H1 (cell line): ENCODE measurements around the gene IFNA16. TPM values are rescaled to one million over a fixed set of nuclear protein-coding genes. Genes with fewer than 3 reads are reported as not detected.

ENCODE experiments used
- CTCF ChIA-PET: fragments of 300-600 bp; sonication (Branson Sonifier 250); formaldehyde crosslinking; loops from one replicate; lab custom pipeline; 2021; ENCODE audit not compliant: partially characterized antibody; lab: Charles Lee
- POLR2A ChIA-PET: fragments of 300-600 bp; sonication (Branson Sonifier 250); formaldehyde crosslinking; loops from one replicate; lab custom pipeline; 2021; ENCODE audit warnings: inconsistent platforms; ENCODE audit not compliant: partially characterized antibody; lab: Charles Lee
- DNase-seq, 2 experiments: peaks; one replicate each; pipeline versions ENCODE4 v3.0.0 to v3.0.0-alpha.2; 2010 to 2022; ENCODE audit warnings: low spot score in 2 of 2, low read depth in 1 of 2, mixed read lengths in 1 of 2
- FAIRE-seq: peaks from 2 replicates; lab custom pipeline; 2011; peaks lifted over from hg19 to GRCh38; lab: Jason Lieb, UNC
- H2AFZ ChIP-seq: 2 replicates; pipeline ENCODE4 v1.8.1; 2012; ENCODE audit warnings: low read length, inconsistent platforms
- H2AK5ac ChIP-seq: 2 replicates; pipeline ENCODE4 v1.6.1; 2013; ENCODE audit warnings: low read depth, low read length
- H2BK120ac ChIP-seq: replicated peaks from 2 replicates; pipeline ENCODE3; 2013; ENCODE audit warnings: low read depth, low read length, inconsistent platforms
- H2BK12ac ChIP-seq: 2 replicates; pipeline ENCODE4 v1.6.1; 2013; ENCODE audit warnings: low read depth, low read length
- H2BK15ac ChIP-seq: 2 replicates; pipeline ENCODE4 v1.6.1; 2013; ENCODE audit warnings: low read length
- H2BK20ac ChIP-seq: 2 replicates; pipeline ENCODE4 v1.6.1; 2013; ENCODE audit warnings: low read length
- H2BK5ac ChIP-seq: 2 replicates; pipeline ENCODE4 v1.6.1; 2013; ENCODE audit warnings: low read depth, low read length
- H3K14ac ChIP-seq: 2 replicates; pipeline ENCODE4 v1.6.1; 2013; ENCODE audit warnings: inconsistent platforms; ENCODE audit not compliant: insufficient read length
- H3K18ac ChIP-seq: 2 replicates; pipeline ENCODE4 v1.6.1; 2013; ENCODE audit warnings: low read length; ENCODE audit errors: extremely low read depth
- H3K23ac ChIP-seq: 2 replicates; pipeline ENCODE4 v1.6.1; 2013; ENCODE audit warnings: inconsistent platforms; ENCODE audit not compliant: insufficient read length
- H3K23me2 ChIP-seq: 2 replicates; pipeline ENCODE4 v1.6.1; 2013; ENCODE audit warnings: low read depth, low read length
- H3K27ac ChIP-seq: 2 replicates; pipeline ENCODE4 v1.6.1; 2011; ENCODE audit warnings: low read depth, low read length, inconsistent platforms
- H3K27me3 ChIP-seq, 4 experiments: replicated peaks in 1 of 4; 1 replicate in 1 of 4; 2 replicates in 3 of 4; pipeline versions ENCODE4 v1.6.1 to v1.8.1; 2011 to 2013; ENCODE audit warnings: low read length in 3 of 4, mild to moderate bottlenecking in 3 of 4, inconsistent platforms in 2 of 4, mixed read lengths in 2 of 4, moderate library complexity in 1 of 4; ENCODE audit not compliant: control insufficient read depth in 3 of 4, insufficient read depth in 3 of 4; ENCODE audit errors: extremely low read depth in 1 of 4
- H3K36me3 ChIP-seq, 4 experiments: 2 replicates each; pipeline versions ENCODE4 v1.6.1 to v1.8.1; 2011 to 2013; ENCODE audit warnings: mild to moderate bottlenecking in 4 of 4, low read length in 3 of 4, moderate library complexity in 2 of 4, control low read depth in 1 of 4, inconsistent platforms in 1 of 4; ENCODE audit not compliant: insufficient read depth in 4 of 4, control insufficient read depth in 2 of 4
- H3K4ac ChIP-seq: replicated peaks from 2 replicates; pipeline ENCODE3; 2013; ENCODE audit warnings: low read length, low read depth, mixed read lengths, inconsistent platforms; ENCODE audit not compliant: insufficient read length
- H3K4me1 ChIP-seq, 4 experiments: replicated peaks in 1 of 4; 1 replicate in 1 of 4; 2 replicates in 3 of 4; pipeline versions ENCODE4 v1.6.1 to v1.8.1; 2011 to 2013; ENCODE audit warnings: low read length in 3 of 4, inconsistent platforms in 2 of 4, mixed read lengths in 1 of 4; ENCODE audit not compliant: insufficient read depth in 4 of 4, control insufficient read depth in 3 of 4
- H3K4me2 ChIP-seq, 2 experiments: 2 replicates each; pipeline versions ENCODE4 v1.6.1 to v1.8.1; 2011 to 2013; ENCODE audit warnings: low read depth in 2 of 2, low read length in 2 of 2, control low read depth in 1 of 2, inconsistent platforms in 1 of 2, mild to moderate bottlenecking in 1 of 2; ENCODE audit not compliant: insufficient read depth in 1 of 2
- H3K4me3 ChIP-seq, 4 experiments: fragments of 200-600, 300-600 bp in 1 of 4; sonication (generic), shearing (Covaris generic), sonication (Bioruptor Twin) in 1 of 4; 2 replicates each; pipeline versions ENCODE4 v1.5.1 to v1.8.1; 2011 to 2016; ENCODE audit warnings: low read length in 4 of 4, low read depth in 3 of 4, control low read depth in 2 of 4, inconsistent platforms in 2 of 4, mild to moderate bottlenecking in 2 of 4, mixed read lengths in 1 of 4, moderate library complexity in 1 of 4; ENCODE audit not compliant: insufficient read depth in 2 of 4; ENCODE audit errors: extremely low read depth in 1 of 4
- H3K56ac ChIP-seq: replicated peaks from 2 replicates; pipeline ENCODE3; 2013; ENCODE audit warnings: low read depth, mild to moderate bottlenecking, mixed read lengths, low read length, inconsistent platforms; ENCODE audit not compliant: insufficient read length
- H3K79me1 ChIP-seq: 2 replicates; pipeline ENCODE4 v1.6.1; 2013; ENCODE audit warnings: low read depth, low read length, control low read depth
- H3K79me2 ChIP-seq, 2 experiments: 2 replicates each; pipeline versions ENCODE4 v1.6.1 to v1.8.1; 2012 to 2013; ENCODE audit warnings: low read length in 2 of 2, mild to moderate bottlenecking in 2 of 2, inconsistent platforms in 1 of 2; ENCODE audit not compliant: insufficient read depth in 2 of 2, control insufficient read depth in 1 of 2
- H3K9ac ChIP-seq, 4 experiments: replicated peaks in 1 of 4; 1 replicate in 1 of 4; 2 replicates in 3 of 4; pipeline versions ENCODE4 v1.6.1 to v1.8.1; 2011 to 2013; ENCODE audit warnings: low read depth in 3 of 4, low read length in 3 of 4, control low read depth in 2 of 4, mild to moderate bottlenecking in 2 of 4, moderate library complexity in 2 of 4, inconsistent platforms in 1 of 4; ENCODE audit errors: extremely low read depth in 1 of 4
- H3K9me3 ChIP-seq, 2 experiments: 2 replicates each; pipeline versions ENCODE4 v1.6.1 to v1.8.1; 2012 to 2013; ENCODE audit warnings: mild to moderate bottlenecking in 2 of 2, moderate library complexity in 2 of 2, control low read depth in 1 of 2, inconsistent platforms in 1 of 2, low read depth in 1 of 2, low read length in 1 of 2, mixed read lengths in 1 of 2; ENCODE audit not compliant: insufficient read depth in 2 of 2
- H4K20me1 ChIP-seq, 2 experiments: replicated peaks in 1 of 2; 2 replicates each; pipeline versions ENCODE3 to v1.8.1; 2011 to 2013; ENCODE audit warnings: inconsistent platforms in 2 of 2, low read length in 2 of 2, mild to moderate bottlenecking in 1 of 2; ENCODE audit not compliant: insufficient read depth in 2 of 2, control insufficient read depth in 1 of 2
- H4K5ac ChIP-seq: 2 replicates; pipeline ENCODE4 v1.6.1; 2013; ENCODE audit warnings: low read length, low read depth, mixed read lengths, inconsistent platforms; ENCODE audit not compliant: insufficient read length
- H4K8ac ChIP-seq: 2 replicates; pipeline ENCODE4 v1.8.0; 2013; ENCODE audit warnings: mild to moderate bottlenecking, moderate library complexity, low read length, inconsistent platforms; ENCODE audit not compliant: insufficient read depth; ENCODE audit errors: extremely low read depth
- H4K91ac ChIP-seq: replicated peaks from 2 replicates; pipeline ENCODE3; 2013; ENCODE audit warnings: low read length, mixed read lengths, inconsistent platforms; ENCODE audit not compliant: insufficient read length
- ASH2L ChIP-seq: fragments of 200-600, 300-600 bp; sonication (generic); IDR thresholded peaks from one replicate; pipeline ENCODE4 v1.7.1; 2017; ENCODE audit warnings: low read length
- CBX5 ChIP-seq: fragments of 300-800, 300-1000 bp; sonication (generic); IDR thresholded peaks from 2 replicates; pipeline ENCODE4 v1.7.1; 2016; ENCODE audit warnings: antibody characterized with exemption, low read length, low read depth
- CHD2 ChIP-seq: IDR thresholded peaks from 2 replicates; pipeline ENCODE4 v1.6.1; 2012; ENCODE audit warnings: low read length, improper control_type of control experiment
- CTCF ChIP-seq, 3 experiments: IDR thresholded peaks; 1 replicate in 2 of 3; 2 replicates in 1 of 3; pipeline versions ENCODE4 v1.5.1 to v1.6.1; 2011; ENCODE audit warnings: low read length in 3 of 3, mild to moderate bottlenecking in 3 of 3, inconsistent platforms in 2 of 3, low read depth in 1 of 3, moderate library complexity in 1 of 3; ENCODE audit not compliant: insufficient read depth in 1 of 3; ENCODE audit errors: control extremely low read depth in 1 of 3
- EP300 ChIP-seq, 2 experiments: IDR thresholded peaks; 1 replicate in 1 of 2; 2 replicates in 1 of 2; pipeline ENCODE4 v1.6.1; 2011 to 2012; ENCODE audit warnings: low read depth in 2 of 2, low read length in 2 of 2, mild to moderate bottlenecking in 2 of 2, borderline replicate concordance in 1 of 2, inconsistent platforms in 1 of 2, moderate library complexity in 1 of 2
- JUND ChIP-seq: IDR thresholded peaks from 2 replicates; pipeline ENCODE4 v1.6.1; 2011; ENCODE audit warnings: mild to moderate bottlenecking, improper control_type of control experiment, low read length
- KDM5A ChIP-seq: fragments of 200-600 bp; IDR thresholded peaks from 2 replicates; pipeline ENCODE4 v1.7.1; 2012; ENCODE audit warnings: mild to moderate bottlenecking, low read length, inconsistent platforms, mixed read lengths
- NANOG ChIP-seq: IDR thresholded peaks from 2 replicates; pipeline ENCODE4 v1.6.1; 2011; ENCODE audit warnings: low read length, low read depth, mild to moderate bottlenecking, inconsistent platforms; ENCODE audit not compliant: insufficient read depth, poor library complexity, severe bottlenecking
- POU5F1 ChIP-seq: IDR thresholded peaks from 2 replicates; pipeline ENCODE4 v1.6.1; 2011; ENCODE audit warnings: low read depth, mild to moderate bottlenecking, low read length, moderate library complexity
- SP1 ChIP-seq: IDR thresholded peaks from 2 replicates; pipeline ENCODE4 v1.6.1; 2011; ENCODE audit warnings: low read depth, low read length
- TBP ChIP-seq: IDR thresholded peaks from 2 replicates; pipeline ENCODE4 v1.6.1; 2011; ENCODE audit warnings: low read depth, low read length, improper control_type of control experiment
- TCF12 ChIP-seq: IDR thresholded peaks from 2 replicates; pipeline ENCODE4 v1.6.1; 2011; ENCODE audit warnings: low read depth, mild to moderate bottlenecking, low read length
- ZNF274 ChIP-seq: IDR thresholded peaks from 2 replicates; pipeline ENCODE4 v1.7.0; 2012; ENCODE audit warnings: low read length, borderline replicate concordance; ENCODE audit errors: extremely low read depth
- WGBS, 2 experiments: shearing (Covaris generic) in 1 of 2; methylation state at CpG; one replicate each; pipeline versions ENCODE4 v1.1.6 to v1.1.7; 2013 to 2015; ENCODE audit warnings: low lambda C conversion rate in 2 of 2, mixed read lengths in 2 of 2, inconsistent platforms in 1 of 2, low coverage in 1 of 2, missing lambda C conversion rate in 1 of 2; ENCODE audit not compliant: insufficient replicate concordance in 2 of 2, insufficient coverage in 1 of 2, insufficient read length in 1 of 2; ENCODE audit errors: extremely low coverage in 1 of 2, missing lambda C conversion rate in 1 of 2; 5-methylcytosine and 5-hydroxymethylcytosine counted together
- polyA plus RNA-seq, 7 experiments: library from polyadenylated mRNA; depleted of rRNA in 3 of 7; stranded (reverse) in 5 of 7; unstranded in 2 of 7; fragments of >200 nt in 5 of 7; fragments of 200-250 nt in 2 of 7; gene quantifications; 1 replicate in 5 of 7; 2 replicates in 1 of 7; 4 replicates in 1 of 7; pipeline versions ENCODE4 v1.2.1 to v1.2.3, GENCODE V29; 2011 to 2013; ENCODE audit warnings: missing spikeins in 2 of 7, mixed read lengths in 2 of 7
- total RNA-seq: library from RNA; stranded (reverse); fragmentation: NEBNext Ultra II Directional; extraction: Animal tissue kit (Norgen Biotek cat#: 25700); gene quantifications from 2 replicates; pipeline ENCODE4 v1.2.1, GENCODE V29; 2021

IFNA16 gene
- total and polyA plus RNA-seq, 2 of the 8 experiments (the other 6 are each of a cell fraction or from before 2014, with no cell fraction given) = not detected

GRCh38 chr9:21174671-21175070 is 42.4 kb downstream of the IFNA16 start:
- Histone ChIP-seq H4K8ac (no peak overlapping the region), H3K36me3 (no peaks in the 10 kb centered on the region), H2AK5ac (no peak overlapping the region), H3K79me1 (no peaks in the 10 kb centered on the region), H2BK5ac (no peak overlapping the region), H3K56ac (no peak overlapping the region), H3K9me3 (no peaks in the 10 kb centered on the region), H4K5ac (no peak overlapping the region), H4K91ac (no peak overlapping the region), H3K14ac (no peak overlapping the region), H3K4ac (no peak overlapping the region), H2BK15ac (no peak overlapping the region), H3K79me2 (no peaks in the 10 kb centered on the region), H3K4me2 (no peak overlapping the region), H3K27ac (no peak overlapping the region), H3K4me1 (no peaks in the 10 kb centered on the region), H3K4me3 (no peak overlapping the region), H3K18ac (no peak overlapping the region), H3K27me3 (no peaks in the 10 kb centered on the region), H3K9ac (no peak overlapping the region), H2BK20ac (no peak overlapping the region), H2BK12ac (no peak overlapping the region), H3K23ac (no peak overlapping the region), H2BK120ac (no peak overlapping the region), H3K23me2 (no peaks in the 10 kb centered on the region), H2AFZ (no peak overlapping the region), H4K20me1 (no peaks in the 10 kb centered on the region)
- ChIA-PET CTCF (interaction anchor here (0.6 to 1.9 kb wide), 4 partner anchors 9 to 75 kb away, joined by 3 to 15 read pairs (median 6); no protein-coding TSS in a partner anchor), POLR2A (no interaction called here)
- FAIRE-seq (no peak), DNase-seq (no peak)
- WGBS, 2 experiments = 83% methylated on average over 2 of the region's 2 CpGs; no CpG with 5 or more reads in 1 of the 2 experiments
- TF ChIP-seq POU5F1 (no peak), ASH2L (no peak), JUND (no peak), KDM5A (no peak), SP1 (no peak), NANOG (no peak), TCF12 (no peak), EP300 (IDR thresholded peaks at IDR 0.05; ENCODE audit: borderline replicate concordance in 1 of 2, low read depth in 2 of 2, low read length in 2 of 2) (no peak), ZNF274 (no peak), CBX5 (no peak), CHD2 (no peak), CTCF (IDR thresholded peaks at IDR 0.05; ENCODE audit: control extremely low read depth in 1 of 3, insufficient read depth in 1 of 3, low read depth in 1 of 3, low read length in 3 of 3) (no peak), TBP (no peak)
